Progenitor cell of endocrine pancreas (in vitro differentiated cells): ENCODE results near the gene SLAMF8. TPM values are rescaled to one million over a fixed set of nuclear protein-coding genes. Genes with fewer than 3 reads are reported as not detected.

ENCODE experiments used
- DNase-seq: peaks from one replicate; pipeline ENCODE4 v3.0.0; 2021; ENCODE audit warnings: low spot score; ENCODE audit not compliant: unreplicated experiment
- H3K27ac Mint-ChIP-seq: 2 replicates; pipeline ENCODE4 v1.8.0; 2021; ENCODE audit warnings: mild to moderate bottlenecking, moderate library complexity, mixed read lengths
- H3K27me3 Mint-ChIP-seq: 2 replicates; pipeline ENCODE4 v1.8.0; 2021; ENCODE audit warnings: mixed read lengths
- H3K36me3 Mint-ChIP-seq: 2 replicates; pipeline ENCODE4 v1.8.0; 2022; ENCODE audit warnings: mixed read lengths; ENCODE audit not compliant: insufficient read depth
- H3K4me1 Mint-ChIP-seq: 2 replicates; pipeline ENCODE4 v1.8.0; 2021; ENCODE audit warnings: low read depth, mixed read lengths
- H3K4me3 Mint-ChIP-seq: 2 replicates; pipeline ENCODE4 v1.8.0; 2021; ENCODE audit warnings: low read depth, mild to moderate bottlenecking, moderate library complexity, mixed read lengths
- H3K9me3 Mint-ChIP-seq: 2 replicates; pipeline ENCODE4 v1.8.0; 2021; ENCODE audit warnings: low read depth, mixed read lengths
- total RNA-seq: library from RNA; stranded (reverse); gene quantifications from 2 replicates; pipeline ENCODE4 v1.2.1, GENCODE V29; 2021
- TF ChIP-seq, protein P1 (sequence below): fragments of 200-600 bp; sonication (generic); IDR thresholded peaks from one replicate; pipeline ENCODE4 v1.5.0; 2021; ENCODE audit warnings: antibody characterized with exemption, mild to moderate bottlenecking; ENCODE audit not compliant: unreplicated experiment

SLAMF8 gene
- total RNA-seq, 1 donor from 2014 or later, result not detected

DNA sequence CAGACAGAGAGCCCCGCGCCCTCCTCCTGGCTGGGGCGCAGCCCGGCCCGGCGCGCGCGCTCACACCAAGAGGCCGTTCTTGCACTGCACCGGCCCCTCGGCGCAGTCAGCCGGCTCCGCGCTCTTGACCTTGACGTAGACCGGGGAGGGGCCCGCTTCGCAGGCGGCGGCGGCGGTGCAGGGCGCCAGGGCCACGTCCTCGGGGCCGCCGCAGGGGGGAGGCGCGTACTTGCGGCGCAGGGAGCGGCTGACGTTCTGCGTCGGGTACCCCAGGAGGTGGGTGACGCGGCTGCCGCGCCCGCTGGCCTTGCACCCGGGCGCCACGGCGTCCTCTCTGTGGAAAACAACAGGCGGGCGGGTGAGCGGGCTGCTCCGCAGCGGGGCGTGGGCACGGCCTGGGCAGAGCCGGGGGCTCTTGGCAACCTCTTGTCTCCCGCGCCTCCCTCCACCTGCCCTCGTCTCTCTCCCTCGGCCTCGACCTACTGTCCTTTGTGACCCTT lies 28.1 kb downstream of the SLAMF8 start:
- Mint-ChIP-seq H3K36me3 (no peaks in the 10 kb centered on the region), H3K4me1 (peaks cover 19% of the 10 kb centered on the region), H3K27ac (peak overlapping the region; percentile 83), H3K4me3 (peak overlapping the region; percentile 72), H3K27me3 (peaks cover 80% of the 10 kb centered on the region), H3K9me3 (no peaks in the 10 kb centered on the region)
- TF ChIP-seq, protein P1, sequence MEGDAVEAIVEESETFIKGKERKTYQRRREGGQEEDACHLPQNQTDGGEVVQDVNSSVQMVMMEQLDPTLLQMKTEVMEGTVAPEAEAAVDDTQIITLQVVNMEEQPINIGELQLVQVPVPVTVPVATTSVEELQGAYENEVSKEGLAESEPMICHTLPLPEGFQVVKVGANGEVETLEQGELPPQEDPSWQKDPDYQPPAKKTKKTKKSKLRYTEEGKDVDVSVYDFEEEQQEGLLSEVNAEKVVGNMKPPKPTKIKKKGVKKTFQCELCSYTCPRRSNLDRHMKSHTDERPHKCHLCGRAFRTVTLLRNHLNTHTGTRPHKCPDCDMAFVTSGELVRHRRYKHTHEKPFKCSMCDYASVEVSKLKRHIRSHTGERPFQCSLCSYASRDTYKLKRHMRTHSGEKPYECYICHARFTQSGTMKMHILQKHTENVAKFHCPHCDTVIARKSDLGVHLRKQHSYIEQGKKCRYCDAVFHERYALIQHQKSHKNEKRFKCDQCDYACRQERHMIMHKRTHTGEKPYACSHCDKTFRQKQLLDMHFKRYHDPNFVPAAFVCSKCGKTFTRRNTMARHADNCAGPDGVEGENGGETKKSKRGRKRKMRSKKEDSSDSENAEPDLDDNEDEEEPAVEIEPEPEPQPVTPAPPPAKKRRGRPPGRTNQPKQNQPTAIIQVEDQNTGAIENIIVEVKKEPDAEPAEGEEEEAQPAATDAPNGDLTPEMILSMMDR, result peak; percentile 8
- DNase-seq, result peak; percentile 64

DNA sequence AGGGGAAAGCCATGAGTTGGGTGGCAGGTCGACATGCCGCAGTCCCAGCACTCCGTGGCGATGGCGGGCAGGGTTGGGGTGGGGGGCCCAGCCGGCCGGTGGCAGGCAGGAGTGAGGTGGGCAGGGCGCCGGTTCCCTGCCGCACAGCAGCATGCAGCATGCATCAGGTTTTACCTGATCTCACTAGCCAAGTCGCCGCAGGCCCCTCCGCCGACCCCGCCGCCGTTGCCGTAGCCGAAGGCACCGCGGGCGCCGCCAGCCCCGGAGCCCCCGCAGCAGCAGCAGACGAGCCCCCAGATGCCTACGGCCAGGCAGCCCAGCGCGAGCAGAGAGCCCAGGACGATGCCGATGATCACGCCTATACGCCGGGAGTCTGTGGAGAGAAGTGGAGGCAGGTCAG lies 29.0 kb downstream of the SLAMF8 start:
- no peak for DNase-seq
- Mint-ChIP-seq H3K9me3 (no peaks in the 10 kb centered on the region), H3K27ac (no peak overlapping the region), H3K36me3 (no peaks in the 10 kb centered on the region), H3K4me1 (peaks cover 23% of the 10 kb centered on the region), H3K27me3 (peaks cover 80% of the 10 kb centered on the region), H3K4me3 (no peak overlapping the region)
- TF ChIP-seq, protein P1, result no peak

DNA sequence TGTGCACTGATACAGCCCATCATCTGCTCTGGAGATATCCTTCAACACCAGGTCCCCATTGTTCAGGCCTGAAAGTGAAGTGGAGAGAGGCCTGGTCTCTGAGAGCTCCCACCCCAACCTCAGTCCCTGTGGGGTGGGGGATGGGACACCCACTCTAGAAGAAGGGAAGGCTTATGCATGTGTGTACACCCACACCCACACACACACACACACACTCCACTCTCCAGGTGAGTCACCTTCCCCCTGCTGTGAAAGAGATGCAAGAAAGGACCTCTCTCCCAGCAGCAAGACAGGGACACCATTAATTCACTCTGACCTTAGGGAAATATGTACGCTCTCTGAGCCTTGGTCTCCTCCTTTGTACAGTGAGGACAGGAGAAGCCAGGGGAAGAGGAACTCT lies 29.9 kb downstream of the SLAMF8 start:
- Mint-ChIP-seq H3K9me3 (no peaks in the 10 kb centered on the region), H3K36me3 (no peaks in the 10 kb centered on the region), H3K4me1 (peaks cover 23% of the 10 kb centered on the region), H3K27me3 (peaks cover 80% of the 10 kb centered on the region), H3K4me3 (no peak overlapping the region), H3K27ac (no peak overlapping the region)
- TF ChIP-seq, protein P1, result no peak
- no peak for DNase-seq

DNA sequence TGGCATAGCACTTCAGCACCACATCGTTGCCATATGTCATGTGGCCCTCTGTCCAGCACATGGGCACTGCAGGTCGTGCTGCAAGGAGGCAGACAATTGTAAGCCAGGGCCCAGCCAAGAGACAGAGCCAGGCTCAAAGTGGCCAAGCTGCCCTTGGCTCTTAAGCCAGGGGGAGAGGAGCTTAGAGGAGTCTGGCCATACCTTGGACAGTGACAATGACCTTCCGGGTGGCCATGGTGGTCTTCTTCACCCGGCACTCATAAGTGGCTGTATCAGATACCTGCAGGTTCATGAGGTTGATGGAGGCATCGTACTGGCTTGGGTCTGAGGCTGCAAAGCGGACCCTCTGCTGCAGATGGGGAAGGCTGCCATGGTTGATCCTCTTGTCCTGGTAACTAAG lies 31.2 kb downstream of the SLAMF8 start:
- peaks cover 78% of the 10 kb centered on the region for H3K27me3 Mint-ChIP-seq
- no peak overlapping the region for H3K4me3 Mint-ChIP-seq
- DNase-seq, result no peak
- no peaks in the 10 kb centered on the region for H3K9me3 Mint-ChIP-seq
- H3K27ac Mint-ChIP-seq, result no peak overlapping the region
- H3K4me1 Mint-ChIP-seq, result peaks cover 19% of the 10 kb centered on the region
- H3K36me3 Mint-ChIP-seq, result no peaks in the 10 kb centered on the region
- TF ChIP-seq, protein P1, result no peak

DNA sequence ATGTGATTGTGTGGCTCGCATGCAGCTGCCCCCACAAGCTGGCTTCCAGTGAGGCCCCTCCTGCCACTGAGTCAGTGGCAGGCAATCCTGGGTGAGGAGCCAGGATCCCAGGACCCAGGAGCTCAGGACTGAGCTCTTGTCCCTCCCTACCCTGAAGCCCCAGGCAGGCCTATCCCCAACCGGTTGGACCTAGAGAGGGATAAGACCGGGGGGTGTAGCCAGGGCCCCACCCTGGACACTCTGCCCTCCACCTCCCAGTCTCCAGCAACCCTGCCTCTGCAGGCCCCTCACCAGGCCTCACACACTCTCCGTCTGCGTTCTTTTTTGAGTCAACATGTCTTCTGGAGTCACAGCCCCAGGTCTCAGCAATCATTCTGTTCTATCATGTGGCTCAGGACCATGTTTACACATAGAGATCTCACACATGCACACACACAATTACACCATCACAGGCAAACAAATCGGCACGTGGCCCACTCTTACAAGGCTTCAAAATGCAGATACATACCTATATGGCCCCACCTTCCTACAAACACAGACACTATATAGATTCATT lies 33.2 kb downstream of the SLAMF8 start:
- TF ChIP-seq, protein P1, result no peak
- Mint-ChIP-seq H3K9me3 (no peaks in the 10 kb centered on the region), H3K4me3 (no peak overlapping the region), H3K4me1 (peaks cover 7% of the 10 kb centered on the region), H3K36me3 (no peaks in the 10 kb centered on the region), H3K27ac (no peak overlapping the region), H3K27me3 (peaks cover 83% of the 10 kb centered on the region)
- DNase-seq, result no peak
